ENCODE measurements around the gene STX8.

STX8 gene

GRCh38 chr17:9200699-9201359, 374.8 kb downstream of the STX8 start:
- no peak for DNase-seq
